CD4-positive, CD25-positive, alpha-beta regulatory T cell (primary cell): ENCODE results near the gene DDX17. TPM values are rescaled to one million over a fixed set of nuclear protein-coding genes. Genes with fewer than 3 reads are reported as not detected.
A peak's percentile ranks its signal among the peaks of the same experiment; 100 is the strongest.

Experiments used
- ATAC-seq, 2 donors: fragments of 150-1000 bp; cut with Tn5 transposase; one replicate each; pipeline ENCODE4 v1.10.0; 2021; ENCODE audit warnings: low read depth in 2 of 2, moderate number of reproducible peaks in 2 of 2, moderate library complexity in 1 of 2
- DNase-seq, 3 donors: peaks; one replicate each; pipeline versions ENCODE4 v3.0.0 to v3.0.0-alpha.2; 2012 to 2022; ENCODE audit warnings: mixed read lengths in 1 of 3
- H3K27ac ChIP-seq: one replicate; pipeline ENCODE4 v1.7.0; 2013; ENCODE audit warnings: mild to moderate bottlenecking, low read length; ENCODE audit not compliant: insufficient read depth, poor library complexity, severe bottlenecking
- H3K27me3 ChIP-seq: one replicate; pipeline ENCODE4 v1.7.0; 2013; ENCODE audit warnings: low read length; ENCODE audit not compliant: control insufficient read depth, insufficient read depth
- H3K36me3 ChIP-seq: one replicate; pipeline ENCODE4 v1.7.0; 2013; ENCODE audit warnings: mild to moderate bottlenecking, low read length, moderate library complexity; ENCODE audit not compliant: control insufficient read depth, insufficient read depth
- H3K4me1 ChIP-seq: 2 replicates; pipeline ENCODE4 v1.7.0; 2013; ENCODE audit warnings: mild to moderate bottlenecking, low read length; ENCODE audit not compliant: insufficient read depth, control insufficient read depth, poor library complexity, severe bottlenecking
- H3K4me3 ChIP-seq: one replicate; pipeline ENCODE4 v1.7.0; 2013; ENCODE audit warnings: low read depth, mild to moderate bottlenecking, low read length, moderate library complexity
- H3K9me3 ChIP-seq, 2 experiments: 1 replicate in 1 of 2; 2 replicates in 1 of 2; pipeline ENCODE4 v1.7.0; 2013; ENCODE audit warnings: low read length in 2 of 2, mild to moderate bottlenecking in 1 of 2, moderate library complexity in 1 of 2; ENCODE audit not compliant: control insufficient read depth in 2 of 2
- H3K27ac Mint-ChIP-seq, 3 donors: one replicate each; pipeline ENCODE4 v1.8.0; 2020 to 2022; ENCODE audit warnings: mild to moderate bottlenecking in 3 of 3, mixed read lengths in 3 of 3, moderate library complexity in 2 of 3
- H3K27me3 Mint-ChIP-seq: one replicate; pipeline ENCODE4 v1.8.0; 2022; ENCODE audit warnings: mild to moderate bottlenecking, mixed read lengths
- H3K36me3 Mint-ChIP-seq: one replicate; pipeline ENCODE4 v1.8.0; 2020; ENCODE audit warnings: mixed read lengths
- H3K4me1 Mint-ChIP-seq, 4 donors: one replicate each; pipeline ENCODE4 v1.8.0; 2020 to 2022; ENCODE audit warnings: mixed read lengths in 4 of 4, mild to moderate bottlenecking in 1 of 4
- H3K4me3 Mint-ChIP-seq, 4 donors: one replicate each; pipeline ENCODE4 v1.8.0; 2020 to 2022; ENCODE audit warnings: mild to moderate bottlenecking in 4 of 4, mixed read lengths in 4 of 4, moderate library complexity in 3 of 4
- H3K9me3 Mint-ChIP-seq, 7 donors: one replicate each; pipeline ENCODE4 v1.8.0; 2020 to 2022; ENCODE audit warnings: mixed read lengths in 7 of 7, mild to moderate bottlenecking in 3 of 7, moderate library complexity in 2 of 7
- polyA plus RNA-seq, 4 donors: library from polyadenylated mRNA; unstranded; fragments of 300-500 nt; fragmentation: Illumina TruSeq; gene quantifications; one replicate each; pipeline ENCODE4 v1.2.3, GENCODE V29; 2021
- total RNA-seq: library from RNA; stranded (reverse); gene quantifications from one replicate; pipeline ENCODE4 v1.2.3, GENCODE V29; 2022

The DDX17 gene
- total and polyA plus RNA-seq, 5 donors from 2014 or later: 36.5 to 658 (median 44.4) TPM

DNA sequence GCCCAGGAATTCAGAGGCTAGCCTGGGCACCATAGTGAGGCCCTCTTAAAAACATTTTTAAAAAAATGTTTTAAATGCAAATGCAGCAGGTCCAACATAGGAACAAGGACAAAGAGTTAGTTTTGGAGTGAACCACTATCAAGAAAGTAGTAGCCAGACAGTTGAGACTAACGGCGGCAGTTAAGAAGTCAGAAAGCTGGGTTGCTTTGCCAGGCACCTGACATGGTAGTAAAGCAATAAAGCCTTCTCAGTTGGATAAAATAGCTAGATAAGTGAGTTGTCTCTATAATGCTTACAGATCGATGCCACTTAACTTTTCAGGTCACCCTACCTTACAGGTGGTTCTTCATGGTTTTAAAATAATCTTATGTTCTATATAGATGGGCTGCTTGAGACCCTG is 16.9 kb upstream of the DDX17 start:
- DNase-seq: no peak
- H3K36me3 Mint-ChIP-seq: no peaks in the 10 kb centered on the region
- no peaks in the 10 kb centered on the region for H3K9me3 Mint-ChIP-seq
- Histone ChIP-seq H3K4me1 (no peaks in the 10 kb centered on the region), H3K27ac (no peak overlapping the region), H3K36me3 (no peaks in the 10 kb centered on the region), H3K9me3 (no peaks in the 10 kb centered on the region), H3K4me3 (no peak overlapping the region), H3K27me3 (no peaks in the 10 kb centered on the region)
- peaks cover 4% of the 10 kb centered on the region for H3K27me3 Mint-ChIP-seq
- no peak for ATAC-seq
- H3K27ac Mint-ChIP-seq: peak overlapping the region in 1 of 3 donors; percentile 22
- no peaks in the 10 kb centered on the region for H3K4me1 Mint-ChIP-seq
- no peak overlapping the region for H3K4me3 Mint-ChIP-seq

DNA sequence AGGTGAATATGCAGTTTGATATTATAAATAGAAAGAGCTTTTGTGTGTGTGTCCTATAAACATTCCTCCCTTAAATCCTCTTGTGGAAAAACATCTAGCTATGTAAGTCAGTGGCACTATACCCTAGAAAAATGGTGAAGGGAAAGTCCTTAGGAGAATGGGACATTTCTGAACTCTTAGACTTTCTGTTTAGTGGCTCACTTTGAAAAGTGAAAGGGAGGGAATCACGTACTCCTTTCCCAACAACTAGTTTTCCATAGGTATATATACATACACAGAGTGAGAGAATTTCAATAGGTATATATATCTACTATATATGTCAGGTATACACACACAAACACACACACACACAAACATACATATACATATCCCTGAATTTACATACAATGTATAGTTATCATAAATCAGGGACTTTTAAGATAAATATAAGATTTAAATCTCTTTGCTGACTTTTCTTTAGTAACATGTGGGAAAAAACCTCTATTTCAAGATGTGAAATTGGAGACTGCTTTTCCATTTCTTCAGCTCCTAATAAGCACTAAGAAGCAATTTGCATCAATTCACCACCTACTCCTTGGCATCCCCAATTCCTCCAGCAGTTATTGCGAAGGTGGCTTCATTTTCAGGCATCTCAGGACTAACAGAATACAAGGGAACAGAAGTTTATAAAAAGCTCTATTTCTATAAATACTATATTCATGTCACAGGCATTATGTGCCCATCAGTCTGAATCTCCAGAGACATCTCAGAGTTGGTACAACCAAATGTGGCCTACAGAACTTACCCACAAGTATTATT is 13.5 kb upstream of the DDX17 start:
- Mint-ChIP-seq H3K36me3 (no peaks in the 10 kb centered on the region), H3K27ac (no peak overlapping the region)
- no peaks in the 10 kb centered on the region for H3K4me1 ChIP-seq

DNA sequence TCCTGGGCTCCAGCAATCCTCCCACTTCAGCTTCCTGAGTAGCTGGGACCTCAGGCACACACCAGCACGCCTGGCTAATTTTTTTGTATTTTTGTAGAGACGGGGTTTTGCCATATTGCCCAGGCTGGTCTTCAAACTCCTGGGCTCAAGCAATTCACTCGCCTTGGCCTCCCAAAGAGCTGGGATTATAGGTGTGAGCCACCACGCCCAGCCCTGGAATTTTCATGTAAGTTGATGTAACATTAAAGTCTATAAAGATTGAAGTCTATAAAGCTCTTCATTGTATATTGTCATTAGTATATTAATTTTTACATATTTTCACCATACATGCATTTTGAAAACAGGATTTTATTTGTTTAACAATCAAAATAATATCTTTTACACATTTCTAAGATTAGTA is 12.5 kb upstream of the DDX17 start:
- DNase-seq: no peak
- ATAC-seq: no peak
- Histone ChIP-seq H3K27me3 (no peaks in the 10 kb centered on the region), H3K36me3 (no peaks in the 10 kb centered on the region), H3K9me3 (no peaks in the 10 kb centered on the region), H3K27ac (no peak overlapping the region), H3K4me3 (no peak overlapping the region), H3K4me1 (no peaks in the 10 kb centered on the region)
- no peak overlapping the region for H3K27ac Mint-ChIP-seq
- H3K36me3 Mint-ChIP-seq: no peaks in the 10 kb centered on the region
- H3K4me3 Mint-ChIP-seq: no peak overlapping the region
- H3K4me1 Mint-ChIP-seq: no peaks in the 10 kb centered on the region
- H3K9me3 Mint-ChIP-seq: no peaks in the 10 kb centered on the region
- peaks cover 3% of the 10 kb centered on the region for H3K27me3 Mint-ChIP-seq

More for the DNA sequence above, 13.5 kb upstream of the DDX17 start:
- H3K27me3 ChIP-seq: no peaks in the 10 kb centered on the region
- no peak overlapping the region for H3K4me3 Mint-ChIP-seq
- no peaks in the 10 kb centered on the region for H3K9me3 Mint-ChIP-seq
- H3K36me3 ChIP-seq: no peaks in the 10 kb centered on the region
- no peak for ATAC-seq
- no peak for DNase-seq
- H3K27ac ChIP-seq: no peak overlapping the region
- H3K27me3 Mint-ChIP-seq: peaks cover 4% of the 10 kb centered on the region
- H3K4me1 Mint-ChIP-seq: no peaks in the 10 kb centered on the region
- H3K4me3 ChIP-seq: no peak overlapping the region
- no peaks in the 10 kb centered on the region for H3K9me3 ChIP-seq

DNA sequence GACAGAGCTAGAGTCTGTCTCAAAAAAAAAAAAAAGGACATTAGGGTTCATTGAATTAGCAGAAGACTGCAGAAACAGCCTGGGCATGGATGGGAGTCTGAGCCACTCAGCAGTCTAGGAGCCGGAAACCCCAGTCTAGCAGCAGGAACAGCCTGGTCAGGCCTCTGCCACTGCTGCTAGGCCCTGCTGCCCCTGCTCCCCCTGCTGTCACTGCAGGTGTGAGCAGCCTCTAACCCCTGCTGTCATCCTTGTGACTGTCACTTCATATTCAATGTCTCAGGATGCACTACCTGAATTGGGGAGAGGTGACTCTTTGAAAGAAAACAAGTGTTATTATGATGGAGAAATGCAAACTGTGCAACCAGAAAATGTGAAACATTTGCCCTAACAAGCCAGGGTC is 7.0 kb upstream of the DDX17 start:
- peaks cover 0 to 13% (median 0%) of the 10 kb centered on the region in 4 donors for H3K4me1 Mint-ChIP-seq
- no peaks in the 10 kb centered on the region for H3K9me3 Mint-ChIP-seq
- H3K36me3 ChIP-seq: no peaks in the 10 kb centered on the region
- H3K27ac Mint-ChIP-seq: no peak overlapping the region
- no peaks in the 10 kb centered on the region for H3K27me3 ChIP-seq
- ATAC-seq (peak; percentile 90 to 94), DNase-seq (peak in 2 of 3 donors; percentile 48 to 80)
- H3K4me3 ChIP-seq: no peak overlapping the region
- no peaks in the 10 kb centered on the region for H3K4me1 ChIP-seq
- H3K36me3 Mint-ChIP-seq: peaks cover 3% of the 10 kb centered on the region
- H3K9me3 ChIP-seq: no peaks in the 10 kb centered on the region
- no peaks in the 10 kb centered on the region for H3K27me3 Mint-ChIP-seq
- no peak overlapping the region for H3K4me3 Mint-ChIP-seq
- H3K27ac ChIP-seq: no peak overlapping the region

DNA sequence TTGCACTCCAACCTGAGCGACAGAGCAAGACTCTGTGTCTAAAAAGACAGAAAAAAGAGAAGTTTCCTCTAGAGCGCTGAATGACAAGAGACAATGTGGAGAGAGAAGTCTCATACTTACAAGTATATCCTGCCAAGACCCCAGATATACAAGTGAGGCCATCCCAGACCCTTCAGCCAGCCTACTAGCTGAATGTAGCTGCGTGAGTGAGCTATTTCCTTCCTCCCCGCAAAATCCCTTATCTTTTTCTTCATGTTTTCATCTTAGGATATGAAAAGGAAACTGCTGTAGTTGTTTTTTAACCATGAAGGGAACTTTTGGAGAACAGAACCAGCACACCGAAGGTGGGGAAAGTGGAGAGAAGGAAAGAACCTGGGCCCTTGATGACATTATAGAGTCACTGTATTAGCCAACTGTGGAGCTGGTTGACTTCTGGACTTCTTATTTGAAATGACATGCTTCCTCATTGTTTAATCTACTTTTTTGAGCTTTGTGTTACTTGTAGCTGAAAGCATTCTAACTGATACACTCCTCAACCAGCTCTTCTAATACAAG is 4.4 kb upstream of the DDX17 start:
- H3K4me1 Mint-ChIP-seq: peaks cover 0 to 21% (median 4%) of the 10 kb centered on the region in 4 donors
- no peaks in the 10 kb centered on the region for H3K27me3 ChIP-seq
- H3K9me3 ChIP-seq: no peaks in the 10 kb centered on the region
- no peak overlapping the region for H3K27ac Mint-ChIP-seq
- peaks cover 8% of the 10 kb centered on the region for H3K36me3 Mint-ChIP-seq
- H3K27ac ChIP-seq: no peak overlapping the region
- no peak overlapping the region for H3K4me3 Mint-ChIP-seq
- ATAC-seq (no peak), DNase-seq (no peak)
- H3K36me3 ChIP-seq: no peaks in the 10 kb centered on the region
- H3K27me3 Mint-ChIP-seq: peaks cover 5% of the 10 kb centered on the region
- H3K9me3 Mint-ChIP-seq: peaks cover 0 to 2% (median 0%) of the 10 kb centered on the region in 7 donors
- no peak overlapping the region for H3K4me3 ChIP-seq
- peaks cover 4% of the 10 kb centered on the region for H3K4me1 ChIP-seq

DNA sequence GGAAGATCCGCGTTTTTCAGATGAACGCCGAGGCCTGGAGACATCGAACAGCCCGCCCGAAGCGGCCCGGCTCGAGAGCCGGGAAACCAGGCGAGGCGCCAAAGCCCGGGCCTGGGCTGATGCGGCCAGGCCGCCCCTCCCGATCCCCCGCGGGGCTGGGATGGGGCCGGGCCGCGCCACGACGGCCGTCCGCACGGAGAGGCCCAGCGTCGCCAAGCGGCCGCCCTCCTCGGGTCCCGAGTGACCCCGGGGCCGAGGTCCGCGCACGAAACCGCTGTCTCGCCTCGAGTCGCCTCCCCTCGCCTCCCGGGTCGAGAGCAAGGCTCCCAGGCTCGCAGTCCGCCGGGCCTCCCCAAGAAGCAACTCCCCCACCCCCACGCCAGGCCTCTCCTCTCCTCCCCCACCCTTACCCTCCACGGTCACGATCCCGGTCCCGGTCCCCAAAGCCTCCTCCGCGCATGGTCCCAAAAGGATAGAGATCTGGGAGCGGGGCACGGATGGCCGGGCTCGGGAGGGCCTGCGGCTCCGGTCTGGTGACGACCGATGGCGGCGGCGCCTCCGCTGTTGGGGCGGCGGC is 482 bp downstream of the DDX17 start:
- peaks cover 39% of the 10 kb centered on the region for H3K36me3 Mint-ChIP-seq
- peak overlapping the region; percentile 99 to 100 (median 99) for H3K27ac Mint-ChIP-seq
- peaks cover 41% of the 10 kb centered on the region for H3K4me1 ChIP-seq
- H3K27ac ChIP-seq: peak overlapping the region; percentile 100
- ATAC-seq (peak; percentile 12 to 13), DNase-seq (peak in 1 of 3 donors; percentile 71)
- peaks cover 5% of the 10 kb centered on the region for H3K27me3 Mint-ChIP-seq
- peaks cover 28 to 55% (median 37%) of the 10 kb centered on the region in 4 donors for H3K4me1 Mint-ChIP-seq
- H3K27me3 ChIP-seq: no peaks in the 10 kb centered on the region
- peak overlapping the region; percentile 99 for H3K4me3 ChIP-seq
- peaks cover 0 to 2% (median 0%) of the 10 kb centered on the region in 7 donors for H3K9me3 Mint-ChIP-seq
- H3K4me3 Mint-ChIP-seq: peak overlapping the region; percentile 97 to 99 (median 98)
- H3K9me3 ChIP-seq: no peaks in the 10 kb centered on the region
- peaks cover 15% of the 10 kb centered on the region for H3K36me3 ChIP-seq

DNA sequence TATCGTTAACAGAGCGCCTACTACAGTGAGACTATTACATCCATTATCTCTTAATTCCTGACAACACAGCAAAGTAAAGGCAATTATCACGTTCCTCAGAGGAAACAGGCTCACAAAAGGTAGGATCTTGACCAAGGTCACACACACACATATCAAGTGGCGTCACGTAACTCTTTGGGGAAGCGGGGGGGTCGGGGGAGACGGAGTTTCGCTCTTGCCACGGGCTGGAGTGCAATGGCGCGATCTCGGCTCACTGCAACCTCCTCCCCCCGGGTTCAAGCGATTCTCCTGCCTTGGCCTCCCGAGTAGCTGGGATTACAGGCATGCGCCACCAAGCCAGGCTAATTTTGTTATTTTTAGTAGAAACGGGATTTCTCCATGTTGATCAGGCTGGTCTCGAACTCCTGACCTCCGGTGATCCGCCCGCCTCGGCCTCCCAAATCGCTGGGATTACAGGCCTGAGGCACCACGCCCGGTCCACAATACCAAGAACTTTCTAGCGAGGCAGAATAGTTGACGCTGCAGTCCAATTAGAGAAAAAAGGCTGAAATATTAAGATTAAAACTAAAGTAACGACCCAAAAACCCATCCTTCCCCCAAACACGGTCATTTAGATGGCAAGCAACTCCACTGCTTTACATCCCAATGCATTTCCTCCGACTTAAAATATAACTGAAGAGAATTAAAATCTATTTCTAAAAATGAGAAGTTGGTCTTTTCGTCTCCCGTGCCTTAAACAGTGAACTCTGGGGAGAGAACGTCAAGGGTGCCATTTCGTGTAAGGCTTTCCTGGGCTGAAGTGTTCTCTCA is 1.2 kb downstream of the DDX17 start:
- peak overlapping the region; percentile 99 for H3K4me3 ChIP-seq
- Mint-ChIP-seq H3K4me3 (peak overlapping the region; percentile 95 to 99 (median 96)), H3K4me1 (peaks cover 28 to 58% (median 38%) of the 10 kb centered on the region in 4 donors), H3K27me3 (peaks cover 5% of the 10 kb centered on the region), H3K27ac (peak overlapping the region; percentile 83 to 98 (median 97)), H3K9me3 (peaks cover 0 to 2% (median 0%) of the 10 kb centered on the region in 7 donors), H3K36me3 (peaks cover 42% of the 10 kb centered on the region)
- peaks cover 20% of the 10 kb centered on the region for H3K36me3 ChIP-seq
- no peaks in the 10 kb centered on the region for H3K9me3 ChIP-seq
- H3K27me3 ChIP-seq: no peaks in the 10 kb centered on the region
- peak overlapping the region; percentile 100 for H3K27ac ChIP-seq
- DNase-seq: peak; percentile 43 to 73 (median 49)
- no peak for ATAC-seq
- peaks cover 41% of the 10 kb centered on the region for H3K4me1 ChIP-seq
